Activated T-cell treated with anti-CD3 and anti-CD28 coated beads, Interleukin-2, amount 50 U/mL, for 24 hours (primary cell): ENCODE data around the gene ZNF286A.
"Not testable (repeated sequence)": the region's sequence is repeated elsewhere in the genome, so short reads cannot be mapped to it uniquely, and the experiment has no call there.

ENCODE experiments used
- DNase-seq: peaks from one replicate; pipeline ENCODE4 v3.0.0-alpha.2; 2020
- H3K27ac Mint-ChIP-seq: 2 replicates; pipeline ENCODE4 v1.8.0; 2020; ENCODE audit warnings: mild to moderate bottlenecking, mixed read lengths
- H3K27me3 Mint-ChIP-seq: 2 replicates; pipeline ENCODE4 v1.8.0; 2020; ENCODE audit warnings: mixed read lengths
- H3K36me3 Mint-ChIP-seq: 2 replicates; pipeline ENCODE4 v1.8.0; 2020; ENCODE audit warnings: low read depth, mixed read lengths
- H3K4me1 Mint-ChIP-seq: 2 replicates; pipeline ENCODE4 v1.8.0; 2020; ENCODE audit warnings: low read depth, mixed read lengths
- H3K4me3 Mint-ChIP-seq: 2 replicates; pipeline ENCODE4 v1.8.0; 2020; ENCODE audit warnings: mild to moderate bottlenecking, moderate library complexity, mixed read lengths
- H3K9me3 Mint-ChIP-seq: 2 replicates; pipeline ENCODE4 v1.8.0; 2020; ENCODE audit warnings: mixed read lengths

The ZNF286A gene

DNA sequence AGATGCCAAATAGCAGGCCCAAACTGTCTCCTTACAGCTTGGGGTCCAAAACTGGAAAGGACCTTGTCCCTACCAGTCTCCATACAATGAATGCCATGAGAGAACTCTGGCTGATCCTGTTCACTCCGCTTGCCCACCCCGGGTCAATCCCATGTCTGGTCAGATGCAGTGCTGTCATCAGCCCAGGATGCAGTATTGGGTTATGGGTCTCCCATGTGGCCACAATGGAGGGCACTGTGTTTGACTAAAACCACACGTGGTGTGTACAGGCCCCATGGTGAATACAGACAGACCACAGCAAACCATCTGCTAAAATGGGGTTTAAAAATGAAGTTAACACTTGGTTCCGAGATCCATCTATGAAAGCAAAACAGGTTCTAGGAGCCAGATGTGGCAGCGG, 35.9 kb upstream of the ZNF286A start:
- Mint-ChIP-seq H3K4me3 (no peak overlapping the region), H3K9me3 (no peaks in the 10 kb centered on the region), H3K36me3 (peaks cover 68% of the 10 kb centered on the region), H3K27me3 (no peaks in the 10 kb centered on the region), H3K4me1 (no peaks in the 10 kb centered on the region), H3K27ac (no peak overlapping the region)
- DNase-seq = no peak

- not testable (repeated sequence) for H3K4me1 Mint-ChIP-seq, H3K27me3 Mint-ChIP-seq, DNase-seq, H3K9me3 Mint-ChIP-seq, H3K4me3 Mint-ChIP-seq, H3K27ac Mint-ChIP-seq
- peaks cover 61% of the 10 kb centered on the region for H3K36me3 Mint-ChIP-seq
These were observed 30.0 kb upstream of the ZNF286A start for GRCh38 chr17:15669526-15669925.

GRCh38 chr17:15674640-15675039, 24.9 kb upstream of the ZNF286A start:
- not testable (repeated sequence) for H3K4me3 Mint-ChIP-seq, DNase-seq, H3K27ac Mint-ChIP-seq, H3K4me1 Mint-ChIP-seq, H3K9me3 Mint-ChIP-seq, H3K27me3 Mint-ChIP-seq
- H3K36me3 Mint-ChIP-seq = peaks cover 73% of the 10 kb centered on the region

GRCh38 chr17:15675991-15676390, 23.6 kb upstream of the ZNF286A start:
- H3K4me3 Mint-ChIP-seq, H3K27ac Mint-ChIP-seq, H3K4me1 Mint-ChIP-seq, H3K9me3 Mint-ChIP-seq, H3K27me3 Mint-ChIP-seq, DNase-seq: not testable (repeated sequence)
- peaks cover 74% of the 10 kb centered on the region for H3K36me3 Mint-ChIP-seq

DNA sequence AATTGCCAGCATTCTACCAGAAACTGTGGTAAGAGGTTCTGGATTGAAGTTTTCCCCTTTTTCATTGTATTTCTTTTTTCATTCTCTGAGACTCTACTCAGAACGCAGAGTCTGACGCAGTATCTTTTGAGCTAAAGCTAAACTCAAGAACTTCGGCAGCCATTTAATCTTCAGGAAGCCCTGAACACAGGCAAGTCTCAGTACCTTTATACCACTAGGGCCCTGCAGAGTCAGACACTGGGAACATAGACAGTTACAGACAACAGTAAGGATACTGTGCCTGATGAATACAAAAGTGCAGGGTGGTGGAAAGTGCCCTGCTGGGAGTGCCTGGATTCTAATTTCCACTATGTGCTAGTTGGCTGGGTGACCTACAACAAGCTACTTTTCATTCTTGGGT, 16.4 kb upstream of the ZNF286A start:
- not testable (repeated sequence) for H3K9me3 Mint-ChIP-seq, DNase-seq

GRCh38 chr17:15683824-15684478, 15.6 kb upstream of the ZNF286A start, which contains the start of gene TRIM16:
Gene TRIM16 (minus strand): TSS chr17:15684311. CDS start chr17:15651609, 32,702 bp downstream.
- peaks cover 22% of the 10 kb centered on the region for H3K36me3 Mint-ChIP-seq
- H3K27ac Mint-ChIP-seq = peak within 1 kb of the TSS; percentile 94
- H3K9me3 Mint-ChIP-seq, H3K27me3 Mint-ChIP-seq: not testable (repeated sequence)
- peak within 1 kb of the TSS; percentile 95 for H3K4me3 Mint-ChIP-seq
- H3K4me1 Mint-ChIP-seq = peaks cover 28% of the 10 kb centered on the region
- DNase-seq = peak; percentile 89

More for the DNA sequence above, 16.4 kb upstream of the ZNF286A start:
- H3K36me3 Mint-ChIP-seq = peaks cover 26% of the 10 kb centered on the region
- H3K27ac Mint-ChIP-seq = peak overlapping the region; percentile 94
- H3K4me1 Mint-ChIP-seq = peaks cover 28% of the 10 kb centered on the region
- H3K27me3 Mint-ChIP-seq = not testable (repeated sequence)
- peak overlapping the region; percentile 95 for H3K4me3 Mint-ChIP-seq

DNA sequence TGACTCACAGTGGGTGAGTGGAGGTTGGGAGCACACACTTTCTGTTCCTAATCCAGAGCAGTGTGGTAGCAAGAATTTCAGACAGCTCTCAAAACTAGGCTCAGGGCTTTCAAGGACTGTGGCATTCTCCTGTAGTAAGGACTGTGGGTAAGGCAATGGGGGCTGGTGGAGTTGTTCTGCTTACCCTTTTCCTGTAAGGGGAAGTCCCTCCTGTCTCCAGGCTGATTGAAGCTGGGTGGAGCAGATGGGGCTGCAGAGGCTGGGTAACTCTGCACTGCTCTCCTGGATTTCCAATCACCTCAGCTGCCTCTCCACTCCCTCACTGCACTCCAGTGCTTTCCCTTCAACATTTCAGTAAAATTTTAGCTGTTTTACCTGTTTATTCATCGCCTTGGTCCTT, 12.1 kb upstream of the ZNF286A start:
- H3K27ac Mint-ChIP-seq, DNase-seq, H3K9me3 Mint-ChIP-seq, H3K4me3 Mint-ChIP-seq, H3K36me3 Mint-ChIP-seq, H3K27me3 Mint-ChIP-seq: not testable (repeated sequence)
- H3K4me1 Mint-ChIP-seq = peaks cover 19% of the 10 kb centered on the region

- peaks cover 15% of the 10 kb centered on the region for H3K4me1 Mint-ChIP-seq
- not testable (repeated sequence) for DNase-seq, H3K9me3 Mint-ChIP-seq, H3K27me3 Mint-ChIP-seq
- peaks cover 30% of the 10 kb centered on the region for H3K36me3 Mint-ChIP-seq
- peak overlapping the region; percentile 90 for H3K27ac Mint-ChIP-seq
- H3K4me3 Mint-ChIP-seq = peak overlapping the region; percentile 84
These were observed 585 bp upstream of the ZNF286A start for GRCh38 chr17:15698967-15699366.

DNA sequence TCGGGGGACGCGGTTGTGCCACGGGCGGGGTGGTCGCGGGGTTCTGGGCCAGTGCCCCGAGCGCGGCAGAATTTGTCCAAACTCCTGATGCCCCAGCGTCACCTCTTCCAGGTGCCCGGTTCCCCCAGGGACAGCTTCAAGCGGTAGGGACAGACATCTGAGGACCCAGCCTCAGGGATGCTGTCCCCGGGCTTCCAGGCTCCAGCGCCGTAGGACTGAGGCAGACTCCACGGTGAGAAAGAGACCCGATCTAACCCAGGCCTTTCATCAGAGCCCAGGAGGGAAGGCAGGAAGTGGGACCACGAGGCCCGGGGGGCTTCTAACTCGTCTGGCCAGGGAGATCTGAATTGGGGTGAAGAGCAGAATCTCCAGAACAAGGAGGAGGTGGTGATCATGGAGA, 385 bp downstream of the ZNF286A start:
- peak overlapping the region; percentile 90 for H3K27ac Mint-ChIP-seq
- peaks cover 36% of the 10 kb centered on the region for H3K36me3 Mint-ChIP-seq
- peaks cover 15% of the 10 kb centered on the region for H3K4me1 Mint-ChIP-seq
- H3K9me3 Mint-ChIP-seq, H3K27me3 Mint-ChIP-seq, DNase-seq: not testable (repeated sequence)
- peak overlapping the region; percentile 84 for H3K4me3 Mint-ChIP-seq

GRCh38 chr17:15704239-15704638, 4.7 kb downstream of the ZNF286A start:
- H3K36me3 Mint-ChIP-seq = peaks cover 73% of the 10 kb centered on the region
- H3K27me3 Mint-ChIP-seq, H3K27ac Mint-ChIP-seq, H3K4me3 Mint-ChIP-seq, DNase-seq: not testable (repeated sequence)
- peaks cover 10% of the 10 kb centered on the region for H3K4me1 Mint-ChIP-seq
- H3K9me3 Mint-ChIP-seq = peaks cover 17% of the 10 kb centered on the region

- DNase-seq, H3K27ac Mint-ChIP-seq, H3K4me3 Mint-ChIP-seq, H3K4me1 Mint-ChIP-seq, H3K27me3 Mint-ChIP-seq: not testable (repeated sequence)
- H3K9me3 Mint-ChIP-seq = peaks cover 21% of the 10 kb centered on the region
- peaks cover 74% of the 10 kb centered on the region for H3K36me3 Mint-ChIP-seq
These were observed 5.3 kb downstream of the ZNF286A start for GRCh38 chr17:15704813-15705212.

DNA sequence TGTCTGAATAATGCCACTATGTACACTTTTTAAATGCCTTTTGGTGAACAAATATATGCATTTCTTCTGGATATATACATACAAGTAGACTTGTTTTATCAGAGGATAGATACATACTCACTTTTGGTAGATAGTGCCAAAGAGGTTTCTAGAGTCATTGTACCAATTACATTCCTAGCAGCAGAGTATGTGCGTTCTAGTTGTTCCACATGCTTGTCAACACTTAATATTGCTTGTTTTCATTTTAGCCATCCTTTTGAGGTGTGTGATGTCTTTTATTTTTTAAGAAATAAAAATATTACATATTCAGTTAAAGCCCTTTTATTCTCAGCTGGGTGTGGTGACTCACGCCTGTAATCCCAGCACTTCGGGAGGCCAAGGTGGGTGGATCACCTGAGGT, 9.3 kb downstream of the ZNF286A start:
- not testable (repeated sequence) for H3K27ac Mint-ChIP-seq, H3K27me3 Mint-ChIP-seq, DNase-seq, H3K4me3 Mint-ChIP-seq, H3K4me1 Mint-ChIP-seq
- peaks cover 28% of the 10 kb centered on the region for H3K9me3 Mint-ChIP-seq
- H3K36me3 Mint-ChIP-seq = peaks cover 86% of the 10 kb centered on the region

DNA sequence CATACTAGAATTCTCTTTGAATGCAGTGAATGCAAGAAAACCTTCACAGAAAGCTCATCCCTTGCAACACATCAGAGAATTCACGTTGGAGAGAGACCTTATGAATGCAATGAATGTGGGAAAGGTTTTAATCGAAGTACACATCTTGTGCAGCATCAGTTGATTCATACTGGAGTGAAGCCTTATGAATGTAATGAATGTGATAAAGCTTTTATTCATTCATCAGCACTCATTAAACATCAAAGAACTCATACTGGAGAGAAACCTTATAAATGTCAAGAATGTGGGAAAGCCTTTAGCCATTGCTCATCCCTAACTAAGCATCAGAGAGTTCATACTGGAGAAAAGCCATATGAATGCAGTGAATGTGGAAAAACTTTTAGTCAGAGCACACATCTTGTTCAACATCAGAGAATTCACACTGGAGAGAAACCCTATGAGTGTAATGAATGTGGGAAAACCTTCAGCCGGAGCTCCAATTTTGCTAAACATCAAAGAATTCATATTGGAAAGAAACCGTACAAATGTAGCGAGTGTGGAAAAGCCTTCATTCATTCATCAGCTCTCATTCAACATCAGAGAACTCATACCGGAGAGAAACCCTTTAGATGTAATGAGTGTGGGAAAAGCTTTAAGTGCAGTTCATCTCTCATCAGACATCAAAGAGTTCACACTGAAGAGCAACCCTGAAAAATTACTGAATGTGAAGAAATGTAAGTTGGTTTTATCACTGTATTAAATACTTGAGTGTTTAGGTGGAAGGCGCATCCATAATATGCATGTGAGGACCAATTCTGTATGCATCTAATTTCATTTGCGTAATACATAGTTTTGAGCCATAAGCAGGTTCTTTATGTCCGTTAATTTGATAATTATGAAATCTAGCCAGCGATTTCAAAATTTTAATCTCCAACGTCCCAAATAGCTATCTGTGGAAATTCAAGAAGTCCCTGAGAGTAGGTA, 17.3 kb downstream of the ZNF286A start:
- not testable (repeated sequence) for DNase-seq, H3K4me1 Mint-ChIP-seq, H3K27me3 Mint-ChIP-seq, H3K4me3 Mint-ChIP-seq, H3K27ac Mint-ChIP-seq
- peaks cover 71% of the 10 kb centered on the region for H3K36me3 Mint-ChIP-seq
- peaks cover 24% of the 10 kb centered on the region for H3K9me3 Mint-ChIP-seq

DNA sequence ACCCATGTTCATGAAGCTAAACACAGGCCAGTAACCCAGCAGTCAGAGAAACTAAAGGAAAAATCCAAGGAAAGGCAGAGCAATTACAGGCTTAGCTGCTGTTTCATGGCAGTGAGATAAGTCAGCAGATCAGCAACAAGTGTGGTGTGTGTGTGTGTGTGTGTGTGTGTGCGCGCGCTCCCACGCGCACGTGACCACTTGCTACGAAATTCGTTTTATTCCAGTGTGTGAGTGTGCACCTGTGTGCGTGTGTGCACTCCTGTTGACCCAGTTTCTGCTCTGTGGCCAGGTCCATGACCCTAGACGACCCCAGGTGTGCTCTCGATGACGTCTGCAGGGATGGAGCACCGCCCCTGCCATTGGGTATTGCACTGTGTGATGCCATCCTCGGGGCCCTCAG, 31.0 kb downstream of the ZNF286A start:
- not testable (repeated sequence) for H3K4me3 Mint-ChIP-seq, H3K4me1 Mint-ChIP-seq, DNase-seq, H3K36me3 Mint-ChIP-seq, H3K9me3 Mint-ChIP-seq, H3K27ac Mint-ChIP-seq, H3K27me3 Mint-ChIP-seq

DNA sequence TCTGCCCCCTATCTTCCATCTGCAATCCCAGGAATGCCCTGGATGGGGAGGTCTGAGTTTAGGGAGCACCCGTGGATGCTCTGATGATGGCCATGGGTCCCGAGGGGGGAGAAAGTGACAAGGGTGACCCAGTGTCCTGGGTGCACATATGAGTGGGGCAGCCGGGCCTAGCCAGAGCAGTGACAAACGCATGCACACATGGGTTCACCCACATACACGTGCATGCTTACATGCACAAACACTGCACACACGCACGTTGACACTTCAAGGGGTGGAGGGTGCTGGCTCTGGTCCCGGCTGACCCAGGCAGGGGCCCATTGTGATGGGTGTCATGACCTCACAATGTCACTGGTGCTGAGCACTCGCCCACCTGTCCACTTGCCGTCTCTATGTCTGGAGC, 32.3 kb downstream of the ZNF286A start, which contains the start of gene TBC1D26:
TSS of gene TBC1D26 (plus strand) at position 384 of the 400 bp plus-strand sequence. CDS start 3,066 bp downstream, outside the sequence.
- H3K4me3 Mint-ChIP-seq, DNase-seq, H3K36me3 Mint-ChIP-seq, H3K9me3 Mint-ChIP-seq, H3K4me1 Mint-ChIP-seq, H3K27me3 Mint-ChIP-seq, H3K27ac Mint-ChIP-seq: not testable (repeated sequence)
